IPS-15b (cell line): ENCODE measurements around the gene CLCN4.

Source experiments
- H3K27me3 ChIP-seq: one replicate; pipeline ENCODE4 v1.6.1; 2013; ENCODE audit warnings: low read length; ENCODE audit not compliant: control insufficient read depth, insufficient read depth
- H3K36me3 ChIP-seq: one replicate; pipeline ENCODE4 v1.6.1; 2013; ENCODE audit warnings: low read length; ENCODE audit not compliant: control insufficient read depth, insufficient read depth
- H3K4me1 ChIP-seq: one replicate; pipeline ENCODE4 v1.6.1; 2013; ENCODE audit warnings: mild to moderate bottlenecking, low read length; ENCODE audit not compliant: control insufficient read depth, insufficient read depth
- H3K4me3 ChIP-seq: one replicate; pipeline ENCODE4 v1.5.1; 2013; ENCODE audit warnings: low read depth, low read length
- H3K9ac ChIP-seq: one replicate; pipeline ENCODE4 v1.6.1; 2013; ENCODE audit warnings: low read depth, mild to moderate bottlenecking, low read length
- H3K9me3 ChIP-seq: one replicate; pipeline ENCODE4 v1.6.1; 2013; ENCODE audit warnings: mild to moderate bottlenecking, low read length; ENCODE audit not compliant: control insufficient read depth, insufficient read depth

Gene CLCN4

GRCh38 chrX:10254739-10255138 lies 98.0 kb downstream of the CLCN4 start:
- Histone ChIP-seq H3K27me3 (no peaks in the 10 kb centered on the region), H3K4me1 (no peaks in the 10 kb centered on the region), H3K36me3 (no peaks in the 10 kb centered on the region), H3K9ac (no peak overlapping the region), H3K4me3 (no peak overlapping the region), H3K9me3 (peaks cover 2% of the 10 kb centered on the region)

GRCh38 chrX:10259716-10260115 lies 102.9 kb downstream of the CLCN4 start:
- H3K9ac ChIP-seq = no peak overlapping the region
- peaks cover 2% of the 10 kb centered on the region for H3K9me3 ChIP-seq
- no peaks in the 10 kb centered on the region for H3K4me1 ChIP-seq
- no peak overlapping the region for H3K4me3 ChIP-seq
- no peaks in the 10 kb centered on the region for H3K27me3 ChIP-seq
- no peaks in the 10 kb centered on the region for H3K36me3 ChIP-seq

DNA sequence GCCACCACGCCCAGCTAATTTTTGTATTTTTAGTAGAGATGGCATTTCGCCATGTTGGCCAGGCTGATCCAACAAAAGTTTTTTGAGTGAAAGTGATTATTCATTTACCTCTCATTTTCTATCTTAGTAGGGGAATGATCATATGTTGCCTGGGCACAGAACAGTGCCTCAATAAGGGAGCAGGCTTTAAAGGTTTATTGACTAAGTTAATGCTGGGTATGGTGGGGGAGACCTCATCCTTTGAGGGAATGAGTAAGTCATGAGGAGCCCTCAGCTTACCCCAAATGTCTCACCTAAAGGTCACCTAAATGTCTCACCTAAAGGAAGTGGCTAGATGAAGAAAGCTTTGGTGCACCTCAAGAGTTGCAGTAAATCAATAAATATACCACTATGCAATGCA lies 109.0 kb downstream of the CLCN4 start:
- H3K4me3 ChIP-seq = no peak overlapping the region
- H3K9ac ChIP-seq = no peak overlapping the region
- no peaks in the 10 kb centered on the region for H3K4me1 ChIP-seq
- no peaks in the 10 kb centered on the region for H3K36me3 ChIP-seq
- H3K27me3 ChIP-seq = no peaks in the 10 kb centered on the region
- no peaks in the 10 kb centered on the region for H3K9me3 ChIP-seq

GRCh38 chrX:10278716-10279115 lies 121.9 kb downstream of the CLCN4 start:
- Histone ChIP-seq H3K4me1 (no peaks in the 10 kb centered on the region), H3K27me3 (no peaks in the 10 kb centered on the region), H3K9me3 (no peaks in the 10 kb centered on the region), H3K4me3 (no peak overlapping the region), H3K9ac (no peak overlapping the region), H3K36me3 (no peaks in the 10 kb centered on the region)

DNA sequence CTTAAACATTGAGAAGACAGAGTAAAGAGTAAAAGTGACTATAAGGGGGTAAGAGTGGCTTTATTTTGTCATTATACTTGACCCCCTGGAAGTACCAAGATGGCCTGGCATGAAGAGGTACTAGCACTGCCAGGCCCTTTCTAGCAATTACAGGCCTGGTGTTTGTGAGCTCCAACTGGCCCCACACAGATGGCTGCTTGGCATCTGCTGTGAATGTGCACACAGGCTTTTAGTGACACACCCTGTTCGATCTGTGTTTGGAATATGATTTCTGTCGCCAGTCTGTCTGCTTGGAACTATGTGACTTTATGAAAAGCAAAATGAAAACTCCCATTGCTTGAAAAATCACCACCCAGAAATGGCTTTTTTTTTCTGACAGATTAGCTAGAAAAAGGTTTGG lies 123.3 kb downstream of the CLCN4 start:
- Histone ChIP-seq H3K36me3 (no peaks in the 10 kb centered on the region), H3K9ac (no peak overlapping the region), H3K27me3 (no peaks in the 10 kb centered on the region), H3K9me3 (no peaks in the 10 kb centered on the region), H3K4me1 (no peaks in the 10 kb centered on the region), H3K4me3 (no peak overlapping the region)

- Histone ChIP-seq H3K27me3 (no peaks in the 10 kb centered on the region), H3K9me3 (no peaks in the 10 kb centered on the region), H3K36me3 (no peaks in the 10 kb centered on the region), H3K9ac (no peak overlapping the region), H3K4me1 (no peaks in the 10 kb centered on the region), H3K4me3 (no peak overlapping the region)
Measured at GRCh38 chrX:10282490-10282889, 125.7 kb downstream of the CLCN4 start.

DNA sequence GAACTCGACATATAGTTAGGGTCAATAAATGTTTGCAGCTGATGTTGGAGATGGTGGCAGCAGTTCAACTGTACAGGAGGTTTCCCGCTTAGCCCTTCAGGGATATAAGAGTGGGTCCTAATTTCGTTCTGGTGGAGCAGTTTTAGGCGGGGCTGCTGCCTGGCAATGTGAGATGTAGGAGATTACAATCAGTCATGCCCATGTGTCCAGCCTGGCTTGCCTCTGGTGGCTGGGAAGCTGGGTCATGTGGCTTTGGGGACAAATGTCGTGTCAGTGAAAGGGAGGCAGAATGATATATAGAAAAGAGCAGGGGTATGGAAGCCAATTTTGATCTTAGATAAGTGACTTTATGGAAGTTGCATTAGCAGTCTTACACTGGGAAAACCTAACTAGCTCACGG lies 129.4 kb downstream of the CLCN4 start:
- no peak overlapping the region for H3K9ac ChIP-seq
- H3K4me3 ChIP-seq = no peak overlapping the region

More for the DNA sequence above, 129.4 kb downstream of the CLCN4 start:
- H3K36me3 ChIP-seq = no peaks in the 10 kb centered on the region
- H3K27me3 ChIP-seq = no peaks in the 10 kb centered on the region
- H3K4me1 ChIP-seq = no peaks in the 10 kb centered on the region
- H3K9me3 ChIP-seq = no peaks in the 10 kb centered on the region
